Measurements from ENCODE around the gene GNB5.
"Not testable (repeated sequence)": the region's sequence is repeated elsewhere in the genome, so short reads cannot be mapped to it uniquely, and the experiment has no call there.

Gene GNB5

GRCh38 chr15:52111517-52112202 is 79.5 kb downstream of the GNB5 start:
- no peak for DNase-seq

- no peak for DNase-seq
Measured at GRCh38 chr15:52109559-52110451, 81.4 kb downstream of the GNB5 start.

- no peak for DNase-seq
Measured at GRCh38 chr15:52107238-52107637, 84.0 kb downstream of the GNB5 start.

DNA sequence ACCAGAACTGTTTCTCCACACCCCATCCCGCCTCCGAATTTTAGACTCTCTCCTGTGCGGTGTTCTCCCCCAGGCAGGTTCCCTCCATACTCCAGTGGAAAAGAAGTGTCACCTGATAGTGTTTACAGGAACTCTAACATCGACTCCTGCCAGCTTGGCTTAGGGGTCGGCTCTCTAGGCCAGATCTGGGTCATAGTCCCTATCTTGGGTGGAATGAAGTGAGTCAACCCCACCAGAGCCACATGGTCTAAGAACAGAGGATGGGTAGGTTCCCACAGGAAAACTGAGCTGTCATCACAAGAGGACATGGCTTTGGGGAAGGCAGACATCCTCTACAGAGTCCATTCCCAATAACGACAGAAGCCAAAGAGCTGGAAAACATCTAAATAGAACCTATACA is 84.6 kb downstream of the GNB5 start:
- no peak for DNase-seq

GRCh38 chr15:52105846-52106245 is 85.3 kb downstream of the GNB5 start:
- DNase-seq, result no peak

- DNase-seq, result no peak
Measured at GRCh38 chr15:52104532-52105004, 86.6 kb downstream of the GNB5 start.

DNA sequence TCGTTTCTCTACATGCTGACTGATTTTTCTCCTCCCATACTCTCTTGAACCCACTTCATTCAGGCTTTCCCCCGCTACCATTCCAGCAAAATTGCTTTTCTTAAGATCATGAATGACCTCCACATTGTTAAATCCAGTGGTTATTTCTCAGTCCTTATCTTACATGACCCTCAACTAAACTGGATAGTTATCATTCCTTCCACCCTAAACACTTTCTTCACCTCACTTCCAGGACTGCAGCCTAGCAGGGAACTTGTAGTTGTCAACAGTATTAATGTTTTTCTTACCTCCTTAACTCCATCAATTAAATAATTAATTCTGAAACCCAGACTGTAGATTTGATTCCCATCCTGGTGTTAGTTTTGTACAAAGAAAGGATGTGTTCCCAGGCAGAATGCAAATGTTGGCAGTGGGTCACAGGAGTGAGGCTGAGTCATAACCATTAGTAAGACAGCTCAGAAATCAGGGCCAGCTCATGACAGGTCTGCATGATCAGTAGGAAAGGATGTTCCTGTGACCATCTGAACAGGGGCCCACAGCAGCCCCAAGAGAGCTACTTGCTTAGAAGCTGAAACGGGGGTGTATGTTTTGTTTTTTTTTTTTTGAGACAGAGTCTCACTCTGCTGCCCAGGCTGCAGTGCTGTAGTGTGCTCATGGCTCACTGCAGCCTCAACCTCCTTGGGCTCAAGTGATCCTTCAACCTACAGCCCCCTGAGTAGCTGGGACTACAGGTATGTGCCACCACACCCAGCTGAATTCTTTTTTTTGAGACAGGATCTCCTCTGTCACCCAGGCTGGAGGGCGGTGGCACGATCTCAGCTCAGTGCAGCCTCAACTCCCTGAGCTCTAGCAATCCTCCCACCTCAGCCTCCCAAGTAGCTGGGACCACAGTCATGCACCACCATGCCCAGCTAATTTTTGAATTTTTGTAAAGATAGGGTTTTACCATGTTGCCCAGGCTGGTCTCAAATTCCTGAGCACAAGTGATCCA is 87.7 kb downstream of the GNB5 start:
- DNase-seq, result no peak

DNA sequence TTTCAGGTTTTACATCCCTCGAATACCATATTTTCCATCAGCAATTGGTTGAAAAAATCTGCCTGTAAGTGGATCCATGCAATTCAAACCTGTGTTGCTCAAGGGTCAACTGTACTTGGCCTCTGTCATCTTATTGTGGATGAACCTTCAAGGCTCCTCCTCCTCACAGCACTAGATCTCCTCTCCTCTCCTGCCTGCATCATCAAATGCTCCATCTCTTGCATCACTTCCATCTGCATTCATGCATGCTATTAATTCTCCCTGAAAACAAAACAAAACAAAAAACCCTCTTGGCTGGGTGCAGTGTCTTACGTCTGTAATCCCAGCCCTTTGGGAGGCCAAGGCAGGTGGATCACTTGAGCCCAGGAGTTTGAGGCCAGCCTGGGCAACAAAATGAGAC is 88.7 kb downstream of the GNB5 start:
- no peak for DNase-seq

DNA sequence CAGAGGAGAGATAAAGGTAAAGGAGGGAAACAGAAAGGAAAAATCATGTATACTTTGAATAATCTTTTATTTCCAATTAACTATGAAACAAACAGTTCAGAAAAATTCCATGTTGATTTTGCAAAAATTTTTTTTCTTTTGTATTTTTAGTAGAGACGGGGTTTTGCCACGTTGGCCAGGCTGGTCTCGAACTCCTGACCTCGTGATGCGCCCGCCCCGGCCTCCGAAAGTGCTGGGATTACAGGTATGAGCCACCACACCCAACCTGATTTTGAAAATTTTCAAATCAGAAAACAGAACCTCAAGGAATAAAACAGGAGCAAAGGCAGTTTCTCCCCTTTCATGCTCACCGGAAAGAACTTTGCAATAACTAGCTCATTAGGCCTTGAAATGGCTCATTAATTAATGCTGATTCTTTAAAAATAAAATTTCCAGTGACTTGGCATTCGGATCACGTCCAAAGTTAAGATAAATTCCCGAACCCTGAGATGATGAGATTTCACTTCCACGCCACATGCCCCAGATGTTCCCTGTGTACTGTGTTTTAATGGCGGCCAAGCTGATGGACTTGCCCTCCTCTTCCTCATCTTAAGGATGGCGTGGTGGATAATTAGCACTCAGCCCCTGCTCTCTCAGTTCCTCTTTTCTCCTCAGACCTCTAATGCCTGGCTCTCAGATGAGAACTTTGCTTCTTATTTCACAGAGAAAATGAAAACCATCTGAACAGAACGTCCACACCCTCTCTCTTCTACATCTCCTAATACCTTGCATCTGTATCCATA is 89.5 kb downstream of the GNB5 start:
- DNase-seq, result no peak

DNA sequence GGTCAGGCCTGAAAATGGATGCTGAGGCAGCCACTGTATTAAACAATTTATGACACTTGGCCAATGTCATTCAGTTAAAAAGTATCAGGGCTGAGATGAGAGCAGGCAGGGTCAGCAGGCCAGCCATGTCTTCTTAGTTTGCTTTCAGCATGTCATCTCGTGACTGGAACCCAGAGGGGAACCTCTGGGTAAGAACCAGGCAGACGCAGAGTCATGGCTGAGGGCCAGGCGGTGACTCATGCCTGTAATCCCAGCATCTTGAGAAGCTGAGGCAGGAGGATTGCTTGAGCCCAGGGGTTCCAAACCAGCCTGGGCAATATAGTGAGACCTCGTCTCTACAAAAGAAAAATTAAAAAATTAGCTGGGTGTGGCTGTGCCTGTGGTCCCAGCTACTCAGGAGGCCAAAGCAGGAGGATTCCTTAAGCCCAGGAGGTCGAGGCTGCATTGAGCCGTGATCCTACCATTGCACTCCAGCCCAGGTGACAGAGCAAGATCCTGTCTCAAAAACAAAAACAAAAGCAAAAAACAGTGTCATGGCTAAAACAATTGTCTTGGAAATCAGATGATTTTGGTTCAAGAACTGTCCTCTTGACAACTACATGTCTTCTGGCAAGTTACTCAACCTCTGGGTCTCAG is 90.3 kb downstream of the GNB5 start:
- peak in 1 of 2 experiments; percentile 37 for DNase-seq

DNA sequence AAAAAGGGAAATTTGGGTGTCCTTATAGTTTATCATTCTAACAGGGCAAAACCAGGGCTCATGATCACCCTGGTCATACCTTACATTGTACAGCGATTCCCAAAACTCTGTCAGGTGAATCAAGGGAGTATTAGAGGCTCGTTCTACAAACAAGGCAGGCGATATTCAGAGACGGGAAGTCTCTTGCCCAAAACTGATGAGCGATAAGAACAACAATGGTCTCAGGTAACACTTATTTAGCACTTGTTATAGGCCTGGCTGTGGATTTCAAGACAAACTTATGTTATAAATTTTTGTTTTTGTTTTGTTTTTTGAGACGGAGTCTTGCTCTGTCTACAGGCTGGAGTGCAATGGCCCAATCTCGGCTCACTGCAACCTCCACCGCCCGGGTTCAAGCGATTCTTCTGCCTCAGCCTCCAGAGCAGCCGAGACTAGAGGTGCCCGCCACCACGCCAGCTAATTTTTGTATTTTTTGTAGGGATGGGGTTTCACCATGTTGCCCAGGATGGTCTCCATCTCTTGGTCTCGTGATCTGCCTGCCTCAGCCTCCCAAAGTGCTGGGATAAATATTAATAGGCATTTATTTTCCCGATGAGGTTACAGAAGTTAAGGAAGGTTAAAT is 91.4 kb downstream of the GNB5 start:
- no peak for DNase-seq

- no peak for DNase-seq
Measured at GRCh38 chr15:52098323-52098722, 92.9 kb downstream of the GNB5 start.

GRCh38 chr15:52097180-52097579 is 94.0 kb downstream of the GNB5 start:
- DNase-seq, result no peak

GRCh38 chr15:52096536-52096935 is 94.7 kb downstream of the GNB5 start:
- DNase-seq, result not testable (repeated sequence)

GRCh38 chr15:52095597-52096262 is 95.5 kb downstream of the GNB5 start:
- no peak for DNase-seq

DNA sequence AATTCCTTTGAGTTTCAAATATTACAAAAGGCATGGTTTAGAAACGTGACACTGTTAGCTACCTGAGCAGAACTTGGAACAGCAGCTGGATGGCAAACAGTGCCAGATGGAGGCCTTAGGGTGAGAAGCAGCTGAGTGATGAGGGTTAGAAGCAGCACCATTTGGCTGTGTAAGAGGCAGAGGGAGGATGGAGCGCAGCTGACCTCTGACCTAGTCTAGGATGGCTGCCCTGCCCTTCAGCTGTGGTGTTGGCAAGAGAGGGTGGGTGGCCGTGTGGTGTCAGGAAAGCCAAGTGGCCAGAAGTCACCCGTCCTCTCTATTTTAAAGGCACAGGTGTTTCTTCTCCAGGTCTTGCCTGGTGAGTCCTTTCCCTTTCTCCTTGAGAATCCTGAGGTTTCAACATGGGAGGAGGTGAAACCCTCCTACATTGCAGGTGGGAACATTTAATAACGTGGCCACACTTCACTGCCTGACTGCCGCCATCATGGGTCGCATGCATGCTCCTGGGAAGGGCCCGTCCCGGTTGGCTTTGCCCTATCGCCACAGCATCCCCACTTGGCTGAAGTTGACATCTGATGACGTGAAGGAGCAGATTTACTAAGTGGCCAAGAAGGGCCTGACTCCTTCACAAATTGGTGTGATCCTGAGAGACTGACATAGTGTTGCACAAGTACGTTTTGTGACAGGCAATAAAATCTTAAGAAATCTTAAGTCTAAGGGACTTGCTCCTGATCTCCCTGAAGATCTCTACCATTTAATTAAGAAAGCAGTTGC is 96.2 kb downstream of the GNB5 start:
- DNase-seq, result no peak

DNA sequence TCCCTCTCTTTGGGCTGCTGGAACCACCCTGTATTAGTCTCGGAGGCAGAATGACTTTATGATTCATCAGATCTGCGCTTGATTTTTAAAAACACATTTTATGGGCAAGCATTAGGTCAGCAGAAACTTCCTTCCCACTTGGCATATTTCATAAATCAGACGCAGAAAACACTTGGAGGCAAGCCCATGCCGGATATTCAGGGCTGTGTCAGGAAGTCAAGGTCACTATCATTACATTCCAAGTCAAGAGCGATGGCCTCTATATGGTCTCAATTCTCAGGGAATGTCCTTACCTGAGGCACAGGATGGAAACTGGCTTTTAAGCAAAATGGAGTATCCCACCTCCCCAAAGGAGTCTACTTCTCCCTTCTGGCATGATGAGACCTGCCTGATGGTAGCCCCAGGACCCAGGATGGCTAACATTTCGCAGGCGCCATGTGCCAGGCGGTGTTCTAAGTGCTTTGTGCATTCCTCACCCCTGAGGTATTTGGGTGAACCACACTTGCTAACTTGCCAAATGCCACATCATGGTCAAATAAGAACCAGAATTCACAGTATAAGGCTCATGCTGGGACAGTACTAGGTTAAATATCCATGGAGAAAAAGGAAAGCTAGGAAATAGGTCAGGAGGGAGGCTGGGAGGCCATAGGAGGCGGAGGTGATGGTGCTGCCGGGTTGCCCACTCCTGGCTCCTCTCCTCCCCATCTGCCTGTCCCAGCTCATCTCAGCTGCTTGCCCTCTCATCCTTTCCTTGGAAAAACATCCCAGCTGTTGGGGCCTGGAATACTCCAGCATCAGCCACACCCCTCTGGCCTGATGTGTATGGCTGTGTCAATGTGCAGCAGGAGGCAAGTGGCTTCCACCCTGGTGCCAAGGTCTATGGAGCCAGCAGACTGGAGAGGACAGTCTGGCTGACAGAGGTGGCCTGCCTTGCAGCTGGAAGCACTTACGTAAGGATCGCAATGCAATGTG is 97.4 kb downstream of the GNB5 start:
- no peak for DNase-seq

DNA sequence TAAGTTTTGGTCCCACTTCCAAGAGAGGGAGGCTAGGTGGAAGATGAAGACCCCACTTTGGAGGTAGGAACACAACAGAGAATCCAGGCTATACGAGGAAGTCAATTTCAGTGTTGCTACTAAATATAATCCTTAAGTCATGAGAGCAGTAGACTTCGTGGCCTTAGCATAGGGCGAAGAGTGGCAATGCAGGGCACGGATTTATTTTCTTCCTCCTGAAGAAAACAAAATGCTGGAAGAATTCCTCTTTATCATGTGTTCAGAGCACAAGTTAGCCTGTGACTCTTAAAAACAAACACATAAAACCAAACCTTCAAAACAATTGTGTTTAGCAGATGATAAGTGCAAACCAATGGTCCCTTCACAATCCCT is 98.0 kb downstream of the GNB5 start:
- no peak for DNase-seq

DNA sequence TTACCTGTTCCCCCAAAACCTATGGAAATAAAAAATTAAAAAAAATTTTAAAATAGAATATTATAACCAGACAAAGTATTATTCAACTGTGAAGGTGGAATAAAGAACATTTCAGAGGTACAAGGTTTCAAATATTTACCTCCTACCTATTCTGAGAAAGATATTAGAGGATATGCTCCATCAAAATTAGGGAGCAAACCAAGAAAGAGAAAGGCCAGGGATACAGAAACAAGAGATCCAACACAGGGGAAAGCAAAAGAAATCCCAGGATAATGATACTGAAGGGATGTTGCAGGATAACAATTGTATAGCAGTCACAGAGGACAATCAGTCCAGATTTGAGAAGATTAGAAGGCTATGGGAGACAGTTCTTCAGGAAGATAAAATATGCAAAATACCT is 101.0 kb downstream of the GNB5 start:
- DNase-seq, result no peak
